KMS-11 (cell line): Measurements from ENCODE around the gene PNPLA5.

ENCODE experiments used
- H2AFZ ChIP-seq: fragments of 200-600 bp; sonication (generic); 2 replicates; pipeline ENCODE4 v1.6.1; 2016; ENCODE audit warnings: antibody characterized with exemption, mixed run types, low read depth
- H3K27ac ChIP-seq: fragments of 200-600 bp; sonication (generic); 2 replicates; pipeline ENCODE4 v1.6.1; 2016; ENCODE audit warnings: mild to moderate bottlenecking, mixed run types
- H3K27me3 ChIP-seq: fragments of 200-600 bp; sonication (generic); 2 replicates; pipeline ENCODE4 v1.6.1; 2017; ENCODE audit warnings: mild to moderate bottlenecking, low read depth, mixed run types, moderate library complexity; ENCODE audit not compliant: insufficient read depth
- H3K36me3 ChIP-seq: fragments of 200-600 bp; sonication (generic); 2 replicates; pipeline ENCODE4 v1.6.1; 2017; ENCODE audit warnings: mild to moderate bottlenecking, mixed run types; ENCODE audit not compliant: insufficient read depth
- H3K4me1 ChIP-seq: fragments of 200-600 bp; sonication (generic); 2 replicates; pipeline ENCODE4 v1.6.1; 2016; ENCODE audit warnings: mild to moderate bottlenecking, low read depth, mixed run types; ENCODE audit not compliant: poor library complexity, severe bottlenecking
- H3K4me2 ChIP-seq: fragments of 200-600 bp; sonication (generic); 2 replicates; pipeline ENCODE4 v1.7.0; 2016; ENCODE audit warnings: mild to moderate bottlenecking, mixed run types
- H3K4me3 ChIP-seq: fragments of 200-600 bp; sonication (generic); IDR thresholded peaks from 2 replicates; pipeline ENCODE4 v1.6.1; 2017; ENCODE audit warnings: low read depth, low read length, mixed read lengths; ENCODE audit not compliant: insufficient read depth
- H3K79me2 ChIP-seq: fragments of 200-600 bp; sonication (generic); 2 replicates; pipeline ENCODE4 v1.6.1; 2016; ENCODE audit warnings: low read depth, mixed run types; ENCODE audit not compliant: insufficient read depth
- H3K9ac ChIP-seq: fragments of 200-600 bp; sonication (generic); 2 replicates; pipeline ENCODE4 v1.6.1; 2016; ENCODE audit warnings: mild to moderate bottlenecking, mixed run types
- H4K20me1 ChIP-seq: fragments of 200-600 bp; sonication (generic); 2 replicates; pipeline ENCODE4 v1.6.1; 2016; ENCODE audit warnings: mild to moderate bottlenecking, mixed run types; ENCODE audit not compliant: insufficient read depth
- TF ChIP-seq, protein P1 (sequence below): fragments of 200-600 bp; sonication (generic); conservative IDR thresholded peaks from 2 replicates; pipeline ENCODE4 v1.6.1; 2017; ENCODE audit warnings: low read depth, mild to moderate bottlenecking, antibody characterized with exemption, low read length, moderate library complexity, mixed read lengths

The PNPLA5 gene

GRCh38 chr22:43849731-43850130 lies 42.1 kb downstream of the PNPLA5 start:
- Histone ChIP-seq H3K4me3 (no peak overlapping the region), H3K4me2 (no peak overlapping the region), H3K36me3 (no peaks in the 10 kb centered on the region), H3K4me1 (no peaks in the 10 kb centered on the region), H2AFZ (no peak overlapping the region), H3K27me3 (peaks cover 30% of the 10 kb centered on the region; the same call in 1 of the 2 replicates), H3K27ac (no peak overlapping the region), H4K20me1 (no peaks in the 10 kb centered on the region), H3K79me2 (no peaks in the 10 kb centered on the region), H3K9ac (no peak overlapping the region)
- TF ChIP-seq, protein P1, sequence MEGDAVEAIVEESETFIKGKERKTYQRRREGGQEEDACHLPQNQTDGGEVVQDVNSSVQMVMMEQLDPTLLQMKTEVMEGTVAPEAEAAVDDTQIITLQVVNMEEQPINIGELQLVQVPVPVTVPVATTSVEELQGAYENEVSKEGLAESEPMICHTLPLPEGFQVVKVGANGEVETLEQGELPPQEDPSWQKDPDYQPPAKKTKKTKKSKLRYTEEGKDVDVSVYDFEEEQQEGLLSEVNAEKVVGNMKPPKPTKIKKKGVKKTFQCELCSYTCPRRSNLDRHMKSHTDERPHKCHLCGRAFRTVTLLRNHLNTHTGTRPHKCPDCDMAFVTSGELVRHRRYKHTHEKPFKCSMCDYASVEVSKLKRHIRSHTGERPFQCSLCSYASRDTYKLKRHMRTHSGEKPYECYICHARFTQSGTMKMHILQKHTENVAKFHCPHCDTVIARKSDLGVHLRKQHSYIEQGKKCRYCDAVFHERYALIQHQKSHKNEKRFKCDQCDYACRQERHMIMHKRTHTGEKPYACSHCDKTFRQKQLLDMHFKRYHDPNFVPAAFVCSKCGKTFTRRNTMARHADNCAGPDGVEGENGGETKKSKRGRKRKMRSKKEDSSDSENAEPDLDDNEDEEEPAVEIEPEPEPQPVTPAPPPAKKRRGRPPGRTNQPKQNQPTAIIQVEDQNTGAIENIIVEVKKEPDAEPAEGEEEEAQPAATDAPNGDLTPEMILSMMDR, result no peak

- Histone ChIP-seq H2AFZ (no peak overlapping the region), H3K4me1 (no peaks in the 10 kb centered on the region), H3K4me3 (no peak overlapping the region), H3K36me3 (no peaks in the 10 kb centered on the region), H3K27ac (no peak overlapping the region), H3K79me2 (no peaks in the 10 kb centered on the region), H3K4me2 (no peak overlapping the region), H3K9ac (no peak overlapping the region), H3K27me3 (peaks cover 38% of the 10 kb centered on the region), H4K20me1 (no peaks in the 10 kb centered on the region)
- TF ChIP-seq, protein P1, result no peak
Observed at GRCh38 chr22:43848366-43849171, 43.2 kb downstream of the PNPLA5 start.

- Histone ChIP-seq H3K27me3 (peaks cover 47% of the 10 kb centered on the region), H3K4me2 (no peak overlapping the region), H4K20me1 (no peaks in the 10 kb centered on the region), H2AFZ (no peak overlapping the region), H3K4me3 (no peak overlapping the region), H3K9ac (no peak overlapping the region), H3K27ac (no peak overlapping the region), H3K4me1 (no peaks in the 10 kb centered on the region), H3K36me3 (no peaks in the 10 kb centered on the region), H3K79me2 (no peaks in the 10 kb centered on the region)
- TF ChIP-seq, protein P1, result no peak
Observed at GRCh38 chr22:43847376-43848289, 44.2 kb downstream of the PNPLA5 start.

DNA sequence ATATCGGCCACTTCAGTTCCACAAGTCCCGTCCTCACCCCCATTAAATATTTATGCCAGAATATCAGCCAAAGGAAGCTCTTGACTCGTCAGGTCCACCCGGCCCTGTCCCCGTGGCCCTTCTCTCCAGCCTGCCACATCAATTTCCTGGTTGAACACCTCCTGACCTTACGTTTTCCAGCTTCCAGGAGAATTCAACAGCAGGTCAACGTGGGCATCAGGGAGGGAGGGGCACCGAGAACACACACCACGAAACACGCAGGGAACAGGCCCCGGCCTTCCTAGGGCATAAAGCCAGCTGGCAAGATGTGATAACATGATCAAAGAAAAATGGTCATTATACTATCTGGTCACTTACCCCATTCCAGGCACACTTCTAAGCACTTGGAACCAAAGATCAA lies 44.8 kb downstream of the PNPLA5 start:
- H2AFZ ChIP-seq, result no peak overlapping the region
- H3K36me3 ChIP-seq, result no peaks in the 10 kb centered on the region
- H4K20me1 ChIP-seq, result no peaks in the 10 kb centered on the region

More for the DNA sequence above, 44.8 kb downstream of the PNPLA5 start:
- no peak overlapping the region for H3K9ac ChIP-seq
- H3K4me2 ChIP-seq, result no peak overlapping the region
- TF ChIP-seq, protein P1, result no peak
- H3K79me2 ChIP-seq, result no peaks in the 10 kb centered on the region
- no peak overlapping the region for H3K4me3 ChIP-seq
- H3K4me1 ChIP-seq, result no peaks in the 10 kb centered on the region
- H3K27ac ChIP-seq, result no peak overlapping the region
- peaks cover 53% of the 10 kb centered on the region for H3K27me3 ChIP-seq
